ENCODE results near the gene DNAH8. TPM values are rescaled to one million over a fixed set of nuclear protein-coding genes. Genes with fewer than 3 reads are reported as not detected.

DNAH8 gene
- total and polyA plus RNA-seq, 2 donors, result 0.05 to 0.11 TPM

GRCh38 chr6:39041072-39041471, 326.0 kb downstream of the DNAH8 start:
- DNase-seq (ENCODE audit: low read depth in 6 of 9, low spot score in 9 of 9), result no peak
- WGBS, result 70% methylated on average over 2 of the region's 2 CpGs
- no peaks in the 10 kb centered on the region for H3K36me3 ChIP-seq (ENCODE audit: control insufficient read depth in 2 of 2, insufficient read depth in 2 of 2, low read length in 1 of 2)
- H3K27ac ChIP-seq (ENCODE audit: low read depth in 1 of 2, low read length in 1 of 2), result no peak overlapping the region
- H3K4me3 ChIP-seq (ENCODE audit: low read length in 2 of 2), result no peak overlapping the region
- no peaks in the 10 kb centered on the region for H3K9me3 ChIP-seq (ENCODE audit: control insufficient read depth in 2 of 2, insufficient read depth in 1 of 2, low read length in 1 of 2)
- H3K27me3 ChIP-seq (ENCODE audit: control insufficient read depth in 2 of 2, insufficient read depth in 1 of 2, low read length in 1 of 2), result peaks cover 0 to 42% of the 10 kb centered on the region in 2 donors
- H3K4me1 ChIP-seq (ENCODE audit: control insufficient read depth in 2 of 2, insufficient read depth in 2 of 2, low read length in 2 of 2), result no peaks in the 10 kb centered on the region

DNA sequence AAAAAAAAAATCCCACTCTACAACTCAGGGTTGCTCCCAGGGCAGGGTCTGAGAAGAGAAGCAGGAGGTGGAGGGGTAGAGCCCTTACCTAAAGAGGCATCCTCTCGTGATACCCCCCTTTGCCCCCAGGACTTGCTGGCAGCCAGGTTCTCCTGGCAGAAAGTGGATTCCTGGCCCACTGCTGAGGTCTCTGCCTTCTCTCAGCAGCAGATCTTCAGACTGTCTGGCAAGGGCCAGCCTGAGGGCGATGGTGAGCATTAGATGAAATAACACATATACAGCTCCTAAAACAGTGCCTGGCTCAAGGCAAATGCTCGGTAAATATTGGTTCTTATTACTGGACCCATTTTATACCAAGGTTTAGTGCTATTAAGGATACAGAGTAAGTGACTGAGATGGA, 328.7 kb downstream of the DNAH8 start:
- Histone ChIP-seq H3K27me3 (ENCODE audit: control insufficient read depth in 2 of 2, insufficient read depth in 1 of 2, low read length in 1 of 2) (peaks cover 19 to 48% of the 10 kb centered on the region in 2 donors), H3K4me1 (ENCODE audit: control insufficient read depth in 2 of 2, insufficient read depth in 2 of 2, low read length in 2 of 2) (peaks cover 0 to 2% of the 10 kb centered on the region in 2 donors), H3K27ac (ENCODE audit: low read depth in 1 of 2, low read length in 1 of 2) (no peak overlapping the region), H3K4me3 (ENCODE audit: low read length in 2 of 2) (no peak overlapping the region), H3K36me3 (ENCODE audit: control insufficient read depth in 2 of 2, insufficient read depth in 2 of 2, low read length in 1 of 2) (no peaks in the 10 kb centered on the region), H3K9me3 (ENCODE audit: control insufficient read depth in 2 of 2, insufficient read depth in 1 of 2, low read length in 1 of 2) (no peaks in the 10 kb centered on the region)
- 96% methylated on average over 3 of the region's 3 CpGs for WGBS
- no peak for DNase-seq (ENCODE audit: low read depth in 6 of 9, low spot score in 9 of 9)

DNA sequence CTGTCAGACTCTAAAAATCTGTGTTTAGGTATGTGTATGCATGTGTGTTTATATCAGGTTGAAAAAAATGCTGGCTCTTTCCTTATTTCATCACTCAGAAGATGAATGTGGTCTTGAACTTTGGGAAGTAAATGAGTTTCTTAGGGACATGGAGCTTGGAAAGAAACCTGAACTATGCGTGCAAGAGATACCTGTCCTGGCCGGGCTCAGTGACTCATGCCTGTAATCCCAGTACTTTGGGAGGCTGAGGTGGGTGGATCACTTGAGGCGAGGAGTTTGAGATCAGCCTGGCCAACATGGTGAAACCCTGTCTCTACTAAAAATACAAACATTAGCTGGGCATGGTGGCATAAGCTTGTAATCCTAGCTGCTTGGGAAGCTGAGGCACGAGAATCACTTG, 329.1 kb downstream of the DNAH8 start:
- Histone ChIP-seq H3K4me1 (ENCODE audit: control insufficient read depth in 2 of 2, insufficient read depth in 2 of 2, low read length in 2 of 2) (peaks cover 0 to 4% of the 10 kb centered on the region in 2 donors), H3K27me3 (ENCODE audit: control insufficient read depth in 2 of 2, insufficient read depth in 1 of 2, low read length in 1 of 2) (peaks cover 23 to 52% of the 10 kb centered on the region in 2 donors), H3K9me3 (ENCODE audit: control insufficient read depth in 2 of 2, insufficient read depth in 1 of 2, low read length in 1 of 2) (no peaks in the 10 kb centered on the region), H3K4me3 (ENCODE audit: low read length in 2 of 2) (no peak overlapping the region), H3K36me3 (ENCODE audit: control insufficient read depth in 2 of 2, insufficient read depth in 2 of 2, low read length in 1 of 2) (no peaks in the 10 kb centered on the region), H3K27ac (ENCODE audit: low read depth in 1 of 2, low read length in 1 of 2) (no peak overlapping the region)
- no peak for DNase-seq (ENCODE audit: low read depth in 6 of 9, low spot score in 9 of 9)
- WGBS, result 95% methylated on average over 4 of the region's 4 CpGs

DNA sequence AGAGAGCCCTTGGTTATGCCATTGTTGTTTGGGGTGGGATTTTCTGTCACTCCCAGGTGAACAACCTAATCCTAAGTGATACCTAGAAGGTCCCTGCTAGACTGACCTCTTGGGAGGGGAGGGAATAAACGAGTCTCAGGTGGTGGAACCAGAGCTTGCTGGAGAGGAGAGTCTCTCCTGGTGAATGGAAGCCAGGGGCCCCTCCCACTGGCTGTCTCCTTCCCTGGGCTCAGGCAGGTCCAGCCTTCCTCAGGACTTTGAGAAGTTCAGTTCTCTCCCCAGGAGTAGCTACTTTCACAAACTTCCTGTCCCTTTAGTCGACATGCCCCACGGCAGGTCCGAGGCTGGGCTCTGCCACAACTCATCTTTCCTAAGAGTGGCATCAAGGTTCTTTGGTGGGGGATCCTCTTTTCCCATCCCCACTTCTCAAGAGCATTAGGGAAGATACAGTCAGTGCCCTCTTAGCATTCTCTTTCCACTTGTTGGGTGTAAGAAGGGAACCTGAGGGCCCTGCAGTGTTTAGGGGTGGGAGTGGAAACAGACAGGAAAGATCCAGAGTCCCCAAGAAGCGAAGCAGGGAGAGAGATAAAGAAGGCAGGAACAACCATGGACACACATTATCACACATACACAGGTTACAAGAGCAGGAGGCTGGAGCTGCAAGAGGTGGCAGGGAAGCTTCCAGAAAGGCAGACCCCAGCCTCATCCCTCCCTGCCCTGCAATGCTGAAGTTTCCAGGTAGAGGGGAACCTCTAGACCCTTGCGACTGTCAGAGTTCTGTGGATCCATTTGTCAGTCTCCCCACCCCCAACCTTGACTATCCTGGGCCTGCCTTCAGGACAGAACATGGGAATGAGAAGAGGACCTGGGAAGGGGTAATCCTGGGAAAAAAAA, 332.6 kb downstream of the DNAH8 start:
- H3K4me1 ChIP-seq (ENCODE audit: control insufficient read depth in 2 of 2, insufficient read depth in 2 of 2, low read length in 2 of 2), result peaks cover 0 to 4% of the 10 kb centered on the region in 2 donors
- peaks cover 26 to 73% of the 10 kb centered on the region in 2 donors for H3K27me3 ChIP-seq (ENCODE audit: control insufficient read depth in 2 of 2, insufficient read depth in 1 of 2, low read length in 1 of 2)
- WGBS, result 56% methylated on average over 6 of the region's 6 CpGs
- no peak overlapping the region for H3K4me3 ChIP-seq (ENCODE audit: low read length in 2 of 2)
- DNase-seq (ENCODE audit: low read depth in 6 of 9, low spot score in 9 of 9), result no peak
- H3K36me3 ChIP-seq (ENCODE audit: control insufficient read depth in 2 of 2, insufficient read depth in 2 of 2, low read length in 1 of 2), result no peaks in the 10 kb centered on the region
- no peak overlapping the region for H3K27ac ChIP-seq (ENCODE audit: low read depth in 1 of 2, low read length in 1 of 2)
- H3K9me3 ChIP-seq (ENCODE audit: control insufficient read depth in 2 of 2, insufficient read depth in 1 of 2, low read length in 1 of 2), result no peaks in the 10 kb centered on the region

- Histone ChIP-seq H3K27me3 (ENCODE audit: control insufficient read depth in 2 of 2, insufficient read depth in 1 of 2, low read length in 1 of 2) (peaks cover 26 to 75% of the 10 kb centered on the region in 2 donors), H3K36me3 (ENCODE audit: control insufficient read depth in 2 of 2, insufficient read depth in 2 of 2, low read length in 1 of 2) (no peaks in the 10 kb centered on the region), H3K9me3 (ENCODE audit: control insufficient read depth in 2 of 2, insufficient read depth in 1 of 2, low read length in 1 of 2) (no peaks in the 10 kb centered on the region), H3K27ac (ENCODE audit: low read depth in 1 of 2, low read length in 1 of 2) (no peak within 1 kb of the TSS), H3K4me1 (ENCODE audit: control insufficient read depth in 2 of 2, insufficient read depth in 2 of 2, low read length in 2 of 2) (peaks cover 0 to 4% of the 10 kb centered on the region in 2 donors), H3K4me3 (ENCODE audit: low read length in 2 of 2) (peak within 1 kb of the TSS in 1 of 2 donors; percentile 47)
- 4% methylated on average over 74 of the region's 74 CpGs for WGBS
- peak in 1 of 9 donors; percentile 4 for DNase-seq (ENCODE audit: low read depth in 6 of 9, low spot score in 9 of 9)
Measured at GRCh38 chr6:39048481-39049399, 333.6 kb downstream of the DNAH8 start, which contains the start of gene GLP1R. GLP1R (plus strand) TSS chr6:39048781; CDS start chr6:39048841, 60 bp downstream.

DNA sequence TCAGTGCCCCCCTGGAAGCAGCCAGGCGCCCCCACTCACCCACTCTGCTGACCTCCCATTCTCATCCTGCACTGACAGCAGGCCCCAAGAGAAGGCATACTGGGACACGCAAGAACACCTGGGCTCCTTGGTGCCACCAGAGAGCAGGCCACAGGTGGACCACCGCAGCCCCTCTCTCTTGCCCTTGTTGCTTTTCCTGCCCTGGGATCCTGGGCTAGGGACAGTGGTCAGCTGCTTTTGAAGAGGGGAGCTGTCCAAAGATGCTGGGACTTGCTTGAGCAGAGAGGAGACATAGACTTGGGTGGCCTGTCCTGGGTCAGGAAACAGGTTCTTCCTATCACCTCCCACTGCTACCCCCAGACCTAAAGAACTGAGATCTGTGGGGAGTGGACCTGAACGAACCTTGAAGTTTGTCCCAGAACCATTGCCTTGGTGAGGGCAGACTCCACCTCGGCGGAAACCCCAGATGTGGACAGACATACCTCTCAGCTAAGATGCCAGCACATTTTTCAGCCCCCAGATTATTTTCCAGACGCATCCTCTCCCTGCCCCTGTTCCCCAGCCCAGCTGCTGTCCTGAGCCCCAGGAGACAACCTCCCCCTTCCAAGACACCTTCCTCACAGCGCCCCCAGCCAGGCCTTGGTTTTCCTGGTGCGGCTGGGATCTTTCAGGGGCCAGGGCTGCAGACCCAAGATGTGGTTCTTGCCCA, 334.6 kb downstream of the DNAH8 start:
- WGBS, result 92% methylated on average over 9 of the region's 9 CpGs
- Histone ChIP-seq H3K4me3 (ENCODE audit: low read length in 2 of 2) (no peak overlapping the region), H3K27me3 (ENCODE audit: control insufficient read depth in 2 of 2, insufficient read depth in 1 of 2, low read length in 1 of 2) (peaks cover 26 to 77% of the 10 kb centered on the region in 2 donors), H3K27ac (ENCODE audit: low read depth in 1 of 2, low read length in 1 of 2) (no peak overlapping the region), H3K9me3 (ENCODE audit: control insufficient read depth in 2 of 2, insufficient read depth in 1 of 2, low read length in 1 of 2) (no peaks in the 10 kb centered on the region), H3K4me1 (ENCODE audit: control insufficient read depth in 2 of 2, insufficient read depth in 2 of 2, low read length in 2 of 2) (peaks cover 0 to 4% of the 10 kb centered on the region in 2 donors), H3K36me3 (ENCODE audit: control insufficient read depth in 2 of 2, insufficient read depth in 2 of 2, low read length in 1 of 2) (no peaks in the 10 kb centered on the region)
- DNase-seq (ENCODE audit: low read depth in 6 of 9, low spot score in 9 of 9), result no peak

DNA sequence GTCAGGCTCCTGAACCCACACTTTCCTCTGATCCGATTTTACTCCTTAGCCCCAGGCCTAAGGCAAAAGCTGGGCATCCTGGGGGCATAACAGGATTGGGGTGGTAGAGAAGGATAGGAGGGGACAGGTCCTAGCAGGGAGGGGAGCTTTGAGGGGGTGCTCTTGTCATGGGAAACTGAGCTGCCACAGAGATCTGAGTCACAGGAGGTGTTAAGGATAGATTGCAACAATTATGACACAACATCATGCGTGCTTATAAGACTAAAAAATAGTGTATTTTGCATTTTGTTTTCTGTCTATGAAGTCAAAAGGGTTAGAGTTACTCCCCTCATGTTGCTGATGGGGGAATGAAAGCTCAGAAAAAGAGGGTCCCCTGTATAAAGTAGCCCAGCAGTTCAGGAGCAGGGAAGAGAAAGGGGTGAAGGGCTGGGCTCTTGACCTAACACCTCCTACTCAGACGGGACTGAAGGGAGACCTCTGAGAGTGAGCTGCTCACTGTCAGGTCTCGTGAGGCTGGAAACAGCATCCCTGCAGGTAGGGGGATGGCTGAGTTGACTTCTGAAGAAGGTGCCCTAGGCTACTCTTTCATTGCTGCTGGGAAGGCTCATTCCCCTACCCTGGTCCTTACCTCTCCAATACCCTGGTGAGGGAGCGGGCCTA, 335.5 kb downstream of the DNAH8 start:
- Histone ChIP-seq H3K27ac (ENCODE audit: low read depth in 1 of 2, low read length in 1 of 2) (no peak overlapping the region), H3K9me3 (ENCODE audit: control insufficient read depth in 2 of 2, insufficient read depth in 1 of 2, low read length in 1 of 2) (no peaks in the 10 kb centered on the region), H3K27me3 (ENCODE audit: control insufficient read depth in 2 of 2, insufficient read depth in 1 of 2, low read length in 1 of 2) (peaks cover 26 to 70% of the 10 kb centered on the region in 2 donors), H3K4me1 (ENCODE audit: control insufficient read depth in 2 of 2, insufficient read depth in 2 of 2, low read length in 2 of 2) (peaks cover 0 to 4% of the 10 kb centered on the region in 2 donors), H3K36me3 (ENCODE audit: control insufficient read depth in 2 of 2, insufficient read depth in 2 of 2, low read length in 1 of 2) (no peaks in the 10 kb centered on the region), H3K4me3 (ENCODE audit: low read length in 2 of 2) (no peak overlapping the region)
- DNase-seq (ENCODE audit: low read depth in 6 of 9, low spot score in 9 of 9), result no peak
- 91% methylated on average over 5 of the region's 5 CpGs for whole genome bisulfite sequencing

DNA sequence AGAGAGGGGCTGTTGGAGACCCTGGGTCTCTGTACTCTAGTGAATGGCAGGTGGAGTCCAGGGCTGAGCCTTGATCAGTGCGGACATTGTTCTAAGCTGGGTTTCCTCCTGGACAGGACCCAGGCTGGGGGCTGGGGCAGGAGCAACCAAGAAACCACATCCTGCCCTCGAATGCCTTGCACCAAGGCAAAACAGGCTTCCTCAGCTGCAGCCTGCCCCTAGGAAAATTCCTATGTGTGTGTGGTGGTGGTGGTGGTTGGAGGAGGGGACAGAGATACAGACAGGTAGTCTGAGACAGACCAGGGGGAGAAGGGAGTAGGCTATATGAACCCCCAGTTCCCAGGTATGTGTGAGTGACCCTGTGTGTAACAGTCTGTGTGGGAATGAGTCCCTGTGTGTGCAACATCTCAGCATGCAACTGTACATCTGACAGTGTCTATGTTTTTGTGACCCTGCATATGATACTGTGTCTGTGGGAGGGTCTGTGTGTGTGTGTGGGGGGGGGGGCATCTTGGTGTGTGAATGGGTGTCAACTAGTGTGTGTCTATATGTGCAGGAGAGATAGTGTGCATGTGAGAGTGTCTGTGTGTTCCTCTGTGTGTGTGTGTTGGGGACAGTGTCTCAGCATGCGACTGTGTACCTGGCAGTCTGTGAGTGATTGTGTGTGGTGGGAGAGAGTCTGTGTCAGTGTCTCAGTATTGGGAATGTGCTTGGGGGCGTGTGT, 336.4 kb downstream of the DNAH8 start:
- no peaks in the 10 kb centered on the region for H3K9me3 ChIP-seq (ENCODE audit: control insufficient read depth in 2 of 2, insufficient read depth in 1 of 2, low read length in 1 of 2)
- no peaks in the 10 kb centered on the region for H3K36me3 ChIP-seq (ENCODE audit: control insufficient read depth in 2 of 2, insufficient read depth in 2 of 2, low read length in 1 of 2)
- H3K4me3 ChIP-seq (ENCODE audit: low read length in 2 of 2), result no peak overlapping the region
- no peak for DNase-seq (ENCODE audit: low read depth in 6 of 9, low spot score in 9 of 9)
- 51% methylated on average over 4 of the region's 4 CpGs for WGBS
- peaks cover 0 to 4% of the 10 kb centered on the region in 2 donors for H3K4me1 ChIP-seq (ENCODE audit: control insufficient read depth in 2 of 2, insufficient read depth in 2 of 2, low read length in 2 of 2)
- H3K27me3 ChIP-seq (ENCODE audit: control insufficient read depth in 2 of 2, insufficient read depth in 1 of 2, low read length in 1 of 2), result peaks cover 26 to 63% of the 10 kb centered on the region in 2 donors
- H3K27ac ChIP-seq (ENCODE audit: low read depth in 1 of 2, low read length in 1 of 2), result no peak overlapping the region

Data from thymus (tissue), 11 donors.